GM19372 (cell line): ENCODE data around the gene SKIDA1.
A peak's percentile ranks its signal among the peaks of the same experiment; 100 is the strongest.

ENCODE experiments used
- ATAC-seq: cut with Tn5 transposase; IDR thresholded peaks from one replicate; pipeline ENCODE4 v1.9.1; 2021; ENCODE audit warnings: mild to moderate bottlenecking, low read depth, moderate library complexity; ENCODE audit not compliant: unreplicated experiment

SKIDA1 gene

GRCh38 chr10:21503542-21503941 is 21.9 kb downstream of the SKIDA1 start:
- ATAC-seq, result no peak

- no peak for ATAC-seq
Measured at GRCh38 chr10:21502348-21502740, 23.1 kb downstream of the SKIDA1 start.

DNA sequence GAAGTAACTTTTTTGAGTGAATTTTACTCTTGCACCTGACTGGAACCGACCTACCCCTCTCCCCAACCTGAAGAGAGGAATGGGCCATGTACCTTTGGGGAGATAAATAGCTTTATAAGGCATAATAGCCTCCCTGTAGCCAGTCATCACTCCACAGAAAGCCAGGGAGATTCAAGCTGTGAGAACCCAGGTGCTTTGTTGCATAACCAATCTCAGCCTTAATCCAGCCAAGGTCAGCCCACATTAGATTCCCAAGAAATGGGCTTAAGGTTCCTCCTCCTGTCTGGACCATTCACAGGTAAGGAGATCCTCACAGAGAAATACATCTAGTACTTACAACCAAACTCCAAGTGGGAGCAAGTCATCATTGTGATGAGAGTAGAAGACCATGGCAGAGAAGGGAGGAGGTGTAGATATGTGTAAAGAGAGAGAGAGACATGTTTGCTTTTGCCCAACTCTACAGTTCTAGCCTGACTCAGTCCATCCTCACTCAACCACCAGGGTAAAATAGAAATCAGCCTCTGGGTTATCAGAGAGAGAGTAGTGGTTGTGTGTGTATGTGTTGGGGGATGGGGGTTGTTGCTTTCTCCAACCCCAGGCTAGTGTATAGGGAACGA is 23.6 kb downstream of the SKIDA1 start:
- ATAC-seq, result no peak

- ATAC-seq, result no peak
Measured at GRCh38 chr10:21501091-21501490, 24.4 kb downstream of the SKIDA1 start.

DNA sequence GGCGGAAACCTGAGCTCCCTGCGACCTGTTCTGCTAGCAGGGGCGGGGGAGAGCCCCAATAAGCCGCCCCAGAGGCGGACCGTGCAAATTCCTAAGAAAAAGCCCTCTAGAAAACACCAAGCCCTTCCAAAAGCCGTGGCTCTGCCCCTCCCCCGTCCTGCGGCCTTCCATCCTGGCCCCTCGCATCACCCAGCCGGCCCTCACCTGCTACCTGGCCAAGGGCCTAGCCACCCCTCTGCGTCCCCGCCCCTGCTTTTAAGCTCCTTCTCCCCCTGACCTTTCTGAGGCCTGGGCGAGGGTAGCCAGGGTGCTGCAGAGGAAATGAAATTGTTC is 24.9 kb downstream of the SKIDA1 start:
- ATAC-seq, result no peak

GRCh38 chr10:21499701-21500577 is 25.5 kb downstream of the SKIDA1 start:
- no peak for ATAC-seq

DNA sequence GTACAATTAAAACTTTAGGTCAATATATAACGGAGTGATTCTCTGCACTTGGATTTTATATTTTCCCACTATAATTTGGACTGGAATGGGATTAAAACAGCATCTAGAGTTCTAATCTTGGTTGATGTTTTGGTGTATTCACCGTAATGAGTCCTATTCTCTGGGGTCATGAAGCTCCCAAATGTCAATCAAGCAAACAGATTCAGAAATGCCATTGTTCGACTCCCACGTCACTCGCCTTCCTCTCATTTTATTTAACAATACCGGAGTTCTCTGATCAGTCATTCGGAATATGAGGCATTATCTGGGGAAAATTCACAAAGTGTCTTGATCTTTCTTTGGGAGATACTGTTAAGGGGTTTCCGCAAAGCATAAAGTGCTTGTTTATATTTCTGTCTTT is 26.5 kb downstream of the SKIDA1 start:
- no peak for ATAC-seq

- no peak for ATAC-seq
Measured at GRCh38 chr10:21498377-21498776, 27.1 kb downstream of the SKIDA1 start.

DNA sequence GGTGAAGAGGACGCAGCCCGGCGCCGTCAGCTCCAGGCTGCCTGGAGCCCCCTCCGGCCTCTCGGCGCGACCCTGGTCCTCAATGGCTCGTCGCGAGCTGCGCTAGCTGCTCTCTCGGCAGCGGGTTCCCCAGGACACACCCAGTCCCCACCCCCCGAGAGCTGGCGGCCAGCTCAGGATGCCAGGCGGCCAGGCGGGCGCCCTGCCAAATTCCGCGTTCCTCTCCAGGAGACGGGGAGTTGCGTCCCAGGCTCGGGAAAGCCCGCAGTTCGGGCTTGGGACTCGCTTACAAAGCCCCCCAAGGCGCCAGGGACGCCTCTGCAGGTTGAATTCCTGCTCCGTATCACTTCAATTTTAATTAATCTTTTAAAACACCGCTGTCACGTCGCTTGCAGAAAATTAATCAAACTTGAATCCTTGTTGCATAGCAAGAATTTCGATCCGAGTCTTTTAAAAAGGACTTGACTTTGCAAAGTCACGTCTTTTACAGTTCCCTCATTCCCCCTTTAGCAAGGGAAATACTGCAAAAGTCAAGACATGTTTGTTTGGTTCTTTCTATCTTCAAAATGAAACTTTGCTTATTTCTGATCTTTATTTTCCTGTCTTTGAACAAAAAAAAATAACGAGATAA is 28.2 kb downstream of the SKIDA1 start:
- no peak for ATAC-seq

DNA sequence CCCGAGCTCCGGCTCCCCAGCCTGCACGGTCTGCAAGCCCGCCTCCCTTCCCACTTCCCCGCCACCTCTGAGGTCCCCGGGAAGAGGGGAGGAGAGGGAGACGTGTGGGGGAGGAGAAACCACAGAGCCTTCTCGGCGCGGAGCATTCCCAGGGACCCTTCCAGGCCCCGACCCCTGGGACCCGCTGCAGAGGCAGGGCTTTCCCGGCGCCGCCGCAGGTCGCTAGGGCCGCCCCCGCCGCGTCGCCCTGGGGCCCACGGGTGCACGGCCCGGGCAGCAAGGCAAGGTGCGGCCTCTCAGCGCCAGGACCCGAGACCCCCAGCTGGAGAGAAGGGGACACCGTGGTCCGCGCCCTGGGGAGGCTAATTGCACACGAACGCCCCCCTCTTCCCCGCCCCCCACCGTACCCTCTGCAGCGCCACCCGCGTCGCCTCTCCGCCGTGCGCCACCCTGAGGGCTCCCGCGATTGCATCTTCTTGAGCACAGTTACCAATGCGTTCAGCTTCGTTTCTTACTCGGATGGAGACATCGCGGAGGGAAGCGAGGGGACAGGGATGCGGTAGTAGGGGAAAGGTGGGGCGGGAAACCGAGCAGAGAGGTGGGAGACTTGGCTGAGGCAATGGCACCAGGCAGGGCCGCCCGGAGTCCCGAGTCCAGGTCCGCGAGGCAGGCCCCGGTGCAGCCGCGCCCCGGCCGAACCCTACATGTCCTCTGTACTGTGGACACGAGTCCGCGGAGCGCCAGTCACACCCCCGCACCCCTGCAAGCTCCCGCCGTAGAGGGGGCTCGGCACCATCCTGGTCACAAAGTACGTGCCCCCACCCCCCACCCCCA is 28.9 kb downstream of the SKIDA1 start:
- peak; percentile 40 for ATAC-seq

- peak; percentile 71 for ATAC-seq
Measured at GRCh38 chr10:21495752-21496342, 29.6 kb downstream of the SKIDA1 start.

- peak; percentile 1 for ATAC-seq
Measured at GRCh38 chr10:21495002-21495751, 30.3 kb downstream of the SKIDA1 start.

DNA sequence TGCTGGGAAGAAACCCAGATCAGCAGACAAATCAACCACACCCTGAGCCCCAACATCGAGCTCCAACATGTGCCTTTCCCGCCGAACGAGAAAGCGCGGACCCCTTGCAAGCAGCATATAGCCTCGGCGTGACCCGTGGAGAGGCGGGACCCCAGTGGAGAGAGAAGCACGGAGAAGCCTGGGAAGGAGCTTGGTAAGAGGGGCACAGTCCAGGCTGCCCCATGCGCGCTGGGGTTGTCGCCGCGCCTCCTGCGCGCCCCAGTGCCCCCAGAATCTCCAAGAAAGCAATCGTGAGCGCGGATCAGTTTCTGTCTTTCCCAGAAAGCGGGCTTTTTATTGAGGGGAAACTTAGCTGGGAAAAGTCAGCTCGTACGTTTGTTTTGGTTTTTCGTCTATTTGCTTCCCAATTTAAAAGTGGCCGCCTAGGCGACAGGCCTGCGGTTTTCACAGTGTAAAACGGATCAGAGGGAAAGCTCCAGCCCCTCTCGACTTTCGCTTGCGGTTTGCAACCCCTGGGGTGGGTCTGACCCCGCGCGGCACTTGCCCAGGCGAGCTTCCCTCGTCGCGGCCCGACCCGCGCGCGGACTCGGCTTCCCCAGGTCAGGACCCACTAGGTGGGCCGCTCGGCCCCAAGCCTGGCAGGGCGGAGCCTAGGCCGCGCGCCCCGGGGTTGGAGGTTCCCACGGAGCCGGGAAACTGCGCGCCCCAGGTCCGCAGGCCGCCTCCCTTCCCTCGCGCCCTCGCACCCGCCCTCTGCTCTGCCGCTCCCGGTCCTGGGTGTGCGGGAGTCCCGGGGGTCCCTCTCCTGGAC is 31.1 kb downstream of the SKIDA1 start:
- ATAC-seq, result no peak

DNA sequence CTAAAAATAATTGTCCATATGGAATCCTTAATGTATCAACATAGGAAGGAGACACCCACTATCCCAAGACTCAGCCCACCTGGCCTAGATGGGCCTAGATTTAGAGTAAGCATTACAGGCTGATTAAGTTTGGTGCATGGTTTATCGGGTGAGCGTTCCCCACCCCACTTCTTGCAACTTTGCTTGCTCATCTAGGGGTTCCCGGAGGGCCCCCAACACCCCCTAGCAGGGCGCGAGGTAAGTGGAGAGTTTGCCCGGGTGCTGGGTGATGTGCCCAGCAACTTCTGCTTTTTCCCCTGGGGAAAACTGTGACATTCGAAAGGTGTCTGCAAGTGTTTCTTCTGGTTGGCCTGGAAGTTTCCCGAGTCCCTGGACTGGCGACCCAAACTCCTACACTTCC is 31.7 kb downstream of the SKIDA1 start:
- no peak for ATAC-seq

- no peak for ATAC-seq
Measured at GRCh38 chr10:21492421-21492820, 33.1 kb downstream of the SKIDA1 start.

- ATAC-seq, result no peak
Measured at GRCh38 chr10:21490711-21491105, 34.8 kb downstream of the SKIDA1 start.

DNA sequence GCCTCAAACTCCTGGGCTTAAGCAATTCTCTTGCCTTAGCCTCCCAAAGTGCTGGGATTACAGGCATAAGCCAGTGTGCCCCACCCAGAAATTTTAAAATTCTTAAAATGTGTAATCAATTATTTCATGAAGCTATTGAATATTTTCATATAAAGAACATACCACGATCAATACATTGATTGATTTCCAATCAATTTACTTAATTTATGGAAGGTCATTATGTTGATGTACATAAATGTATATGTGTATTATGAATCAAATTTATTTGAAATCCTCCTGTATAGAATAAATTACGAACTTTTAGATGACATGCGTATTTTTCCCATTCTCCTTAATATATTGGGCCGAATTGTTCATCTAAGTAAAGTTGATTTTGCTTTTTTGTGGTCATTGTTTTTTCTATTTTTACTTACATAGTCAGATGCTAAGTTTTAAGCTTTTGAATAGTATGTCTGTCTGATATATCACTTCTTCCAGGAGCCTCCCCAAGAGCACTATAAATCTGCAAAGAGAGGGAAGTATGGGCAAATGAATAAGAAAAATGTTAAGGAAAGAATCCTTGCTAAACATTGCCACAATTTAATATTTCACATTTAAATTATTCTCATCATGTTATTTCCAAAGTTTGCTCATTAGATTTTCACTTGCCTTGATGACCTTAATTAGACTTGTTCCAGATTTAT is 35.3 kb downstream of the SKIDA1 start:
- no peak for ATAC-seq

DNA sequence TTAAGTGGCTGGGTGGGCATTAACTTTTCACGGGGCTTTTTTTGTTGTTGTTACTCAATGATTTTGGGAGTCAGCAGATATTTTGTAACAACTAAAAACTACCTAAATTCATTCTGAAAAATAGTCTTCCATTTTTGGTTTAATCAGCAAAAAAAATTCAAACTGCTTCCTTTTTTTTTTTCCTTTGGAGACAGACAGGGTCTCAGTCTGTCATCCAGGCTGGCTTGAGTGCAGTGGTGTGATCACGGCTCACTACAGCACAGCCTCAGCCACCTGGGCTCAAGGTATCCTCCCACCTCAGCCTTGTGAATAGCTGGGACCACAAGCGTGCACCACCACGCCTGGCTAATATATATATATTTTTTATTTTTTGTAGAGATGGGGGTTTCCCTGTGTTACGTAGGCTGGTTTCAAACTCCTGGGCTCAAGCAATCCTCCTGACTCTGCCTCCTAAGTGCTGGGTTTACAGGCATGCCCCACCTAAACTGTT is 36.5 kb downstream of the SKIDA1 start:
- no peak for ATAC-seq
